Stimulated activated CD8-positive, alpha-beta memory T cell treated with anti-CD3 and anti-CD28 coated beads, Interleukin-7, amount 100 ng/mL, for 48 hours (primary cell): ENCODE measurements around the gene CTIF.
"Not testable (repeated sequence)": the region's sequence is repeated elsewhere in the genome, so short reads cannot be mapped to it uniquely, and the experiment has no call there.

ENCODE experiments used
- DNase-seq, 2 donors: peaks; one replicate each; pipeline ENCODE4 v3.0.0-alpha.2; 2020; ENCODE audit warnings: low read depth in 1 of 2; ENCODE audit errors: extremely low read depth in 1 of 2

CTIF gene

GRCh38 chr18:48811401-48811800, 272.6 kb downstream of the CTIF start:
- no peak for DNase-seq

- not testable (repeated sequence) for DNase-seq
Measured at GRCh38 chr18:48811977-48812451, 273.2 kb downstream of the CTIF start.

- DNase-seq, result no peak
Measured at GRCh38 chr18:48813321-48813720, 274.5 kb downstream of the CTIF start.

- DNase-seq, result no peak
Measured at GRCh38 chr18:48813833-48814489, 275.1 kb downstream of the CTIF start.

GRCh38 chr18:48814490-48815178, 275.8 kb downstream of the CTIF start:
- no peak for DNase-seq

GRCh38 chr18:48815179-48815515, 276.3 kb downstream of the CTIF start:
- no peak for DNase-seq

- DNase-seq, result no peak
Measured at GRCh38 chr18:48815581-48816324, 276.9 kb downstream of the CTIF start.

GRCh38 chr18:48816554-48816953, 277.7 kb downstream of the CTIF start:
- DNase-seq, result no peak

- DNase-seq, result no peak
Measured at GRCh38 chr18:48817021-48817461, 278.2 kb downstream of the CTIF start.

GRCh38 chr18:48818329-48819254, 279.8 kb downstream of the CTIF start:
- DNase-seq, result no peak

GRCh38 chr18:48819276-48819675, 280.4 kb downstream of the CTIF start:
- no peak for DNase-seq

- no peak for DNase-seq
Measured at GRCh38 chr18:48819781-48820482, 281.1 kb downstream of the CTIF start.

GRCh38 chr18:48820483-48821250, 281.8 kb downstream of the CTIF start:
- no peak for DNase-seq

GRCh38 chr18:48821251-48821590, 282.4 kb downstream of the CTIF start:
- no peak for DNase-seq

- no peak for DNase-seq
Measured at GRCh38 chr18:48821845-48822244, 283.0 kb downstream of the CTIF start.

- DNase-seq, result no peak
Measured at GRCh38 chr18:48824231-48824970, 285.6 kb downstream of the CTIF start.

- no peak for DNase-seq
Measured at GRCh38 chr18:48825101-48825745, 286.4 kb downstream of the CTIF start.

- no peak for DNase-seq
Measured at GRCh38 chr18:48826271-48826670, 287.4 kb downstream of the CTIF start.
